ENCODE measurements around the gene YIPF6. TPM values are rescaled to one million over a fixed set of nuclear protein-coding genes. Genes with fewer than 3 reads are reported as not detected.

Gene YIPF6
- total RNA-seq, result 34.0 and 42.5 TPM in 2 replicates

GRCh38 chrX:68498508-68499379 lies at the start of gene YIPF6:
YIPF6 (plus strand) TSS chrX:68499051; CDS start chrX:68499067, 16 bp downstream.

Other genes with a start within 250 kb of the YIPF6 start
- 3.9 and 13.1 TPM in 2 replicates for gene OPHN1, start 65.6 kb upstream of the YIPF6 start, total RNA-seq
- 0.59 and 4.0 TPM in 2 replicates for gene STARD8, start 148.6 kb downstream of the YIPF6 start, total RNA-seq